PC-9 (cell line): Measurements from ENCODE around the gene TLL2. TPM values are rescaled to one million over a fixed set of nuclear protein-coding genes. Genes with fewer than 3 reads are reported as not detected.

Experiments
- BruUV-seq: library from RNA; stranded (reverse); fragments of 400-500 nt; replicated peaks from 2 replicates; lab custom pipeline; 2021; lab: Mats Ljungman, UMichigan
- CTCF ChIA-PET: fragments of 300-600 bp; sonication (Branson Sonifier 250); formaldehyde crosslinking; loops from one replicate; lab custom pipeline; 2022; ENCODE audit warnings: antibody characterized with exemption; lab: Charles Lee
- POLR2A ChIA-PET: fragments of 300-600 bp; sonication (Branson Sonifier 250); formaldehyde crosslinking; loops from one replicate; lab custom pipeline; 2022; ENCODE audit warnings: antibody characterized with exemption; ENCODE audit not compliant: unreplicated experiment; lab: Charles Lee
- DNase-seq, 2 experiments: peaks; one replicate each; pipeline versions ENCODE4 v3.0.0 to v3.0.0-alpha.2; 2015 to 2022; ENCODE audit warnings: mixed read lengths in 1 of 2
- H2AFZ ChIP-seq: fragments of 200-600 bp; sonication (generic); 2 replicates; pipeline ENCODE4 v1.8.1; 2017; ENCODE audit warnings: antibody characterized with exemption
- H3F3A ChIP-seq: fragments of 200-600 bp; sonication (generic); 2 replicates; pipeline ENCODE4 v1.8.1; 2017; ENCODE audit warnings: antibody characterized with exemption, mild to moderate bottlenecking, low read depth; ENCODE audit not compliant: insufficient read depth
- H3K27ac ChIP-seq: fragments of 200-600 bp; sonication (generic); 2 replicates; pipeline ENCODE4 v1.6.1; 2016; ENCODE audit warnings: mixed run types
- H3K27me3 ChIP-seq: fragments of 200-600 bp; sonication (generic); 2 replicates; pipeline ENCODE4 v1.6.1; 2016; ENCODE audit warnings: low read depth, mixed run types; ENCODE audit not compliant: insufficient read depth
- H3K36me3 ChIP-seq: fragments of 200-600 bp; sonication (generic); 2 replicates; pipeline ENCODE4 v1.6.1; 2016; ENCODE audit warnings: low read depth, mixed run types
- H3K4me1 ChIP-seq: fragments of 200-600 bp; sonication (generic); replicated peaks from 2 replicates; pipeline ENCODE4 v1.6.1; 2016; ENCODE audit warnings: mixed run types; ENCODE audit not compliant: insufficient read depth
- H3K4me2 ChIP-seq: fragments of 200-600 bp; sonication (generic); 2 replicates; pipeline ENCODE4 v1.6.1; 2017; ENCODE audit warnings: mixed run types
- H3K4me3 ChIP-seq: fragments of 200-600 bp; sonication (generic); 2 replicates; pipeline ENCODE4 v1.6.1; 2016; ENCODE audit warnings: mixed run types
- H3K79me2 ChIP-seq: fragments of 200-600 bp; sonication (generic); 2 replicates; pipeline ENCODE4 v1.6.1; 2017; ENCODE audit warnings: low read depth, mixed run types
- H3K9me2 ChIP-seq: fragments of 200-600 bp; sonication (generic); 2 replicates; pipeline ENCODE4 v1.8.1; 2017; ENCODE audit warnings: mild to moderate bottlenecking; ENCODE audit not compliant: insufficient read depth
- H3K9me3 ChIP-seq: fragments of 200-600 bp; sonication (generic); 2 replicates; pipeline ENCODE4 v1.8.1; 2016; ENCODE audit warnings: low read depth; ENCODE audit not compliant: insufficient read depth
- H4K20me1 ChIP-seq: fragments of 200-600 bp; sonication (generic); 2 replicates; pipeline ENCODE4 v1.8.1; 2017; ENCODE audit not compliant: insufficient read depth
- CTCF ChIP-seq: fragments of 200-600 bp; sonication (generic); conservative IDR thresholded peaks from 2 replicates; pipeline ENCODE4 v1.6.1; 2017; ENCODE audit warnings: mixed run types, antibody characterized with exemption, mild to moderate bottlenecking, moderate library complexity
- EZH2 ChIP-seq: fragments of 200-600 bp; sonication (generic); IDR thresholded peaks from 2 replicates; pipeline ENCODE4 v1.8.0; 2017; ENCODE audit warnings: antibody characterized with exemption, low read depth
- intact Hi-C: fragments of 100-400 bp; cut with micrococcal nuclease; formaldehyde crosslinking; loops from one replicate; pipeline ENCODE4 v1.10.0; 2022; ENCODE audit not compliant: unreplicated experiment
- total RNA-seq: library from RNA; stranded (reverse); gene quantifications from 2 replicates; pipeline ENCODE4 v1.2.3, GENCODE V29; 2021

The TLL2 gene
- total RNA-seq, 1 experiment from 2014 or later: not detected

DNA sequence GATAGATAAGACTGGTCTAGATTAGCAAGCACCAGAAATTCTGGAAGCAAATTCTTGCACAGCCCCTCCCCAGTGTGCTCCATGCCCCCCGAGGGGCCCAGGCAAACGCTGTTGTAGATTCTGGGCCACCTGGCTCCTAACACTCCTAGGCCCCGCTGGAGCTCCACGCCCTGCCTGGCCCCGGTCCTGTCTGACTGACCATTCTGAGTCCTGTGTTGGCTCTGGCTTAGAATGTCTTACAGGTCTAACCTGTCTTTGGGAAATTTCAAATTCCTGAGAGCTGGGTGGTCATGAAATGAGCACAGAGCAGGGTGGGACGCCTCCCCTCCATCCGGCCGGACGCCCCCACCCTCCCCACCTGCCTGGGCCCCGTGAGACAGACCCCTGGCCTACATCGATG lies 142.4 kb downstream of the TLL2 start:
- intact Hi-C loops: loop anchor here (2.0 kb wide), 1 partner anchor 839 kb away; no protein-coding TSS in a partner anchor

DNA sequence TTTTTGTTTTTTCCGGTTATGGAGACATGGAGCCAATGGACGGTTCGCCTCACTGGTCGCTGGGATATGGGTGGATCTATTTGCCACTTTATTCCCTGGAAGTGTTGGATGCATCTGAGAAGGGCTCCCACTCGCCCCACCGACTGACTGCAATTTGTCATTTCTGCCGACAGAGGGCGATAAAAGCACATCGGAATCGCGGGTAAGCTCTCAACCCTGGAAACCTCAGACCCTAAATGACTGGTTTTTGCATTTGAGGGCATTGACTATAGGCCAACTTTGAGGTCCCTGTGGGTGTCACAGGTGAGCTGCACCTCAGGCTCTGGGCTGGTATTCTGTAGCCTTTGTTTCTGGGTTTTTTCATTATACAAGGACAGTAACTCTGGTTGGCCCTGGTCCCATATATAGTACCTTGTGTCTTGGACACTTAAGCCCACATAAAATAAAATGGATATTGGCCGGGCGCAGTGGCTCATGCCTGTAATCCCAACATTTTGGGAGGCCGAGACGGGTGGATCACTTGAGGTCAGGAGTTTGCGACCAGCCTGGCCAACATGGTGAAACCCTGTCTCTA lies 143.1 kb downstream of the TLL2 start:
- CTCF ChIA-PET: interaction anchor here (0.5 to 0.7 kb wide), 3 partner anchors 23 to 855 kb away, joined by 3 to 4 read pairs (median 4); no protein-coding TSS in a partner anchor
- Histone ChIP-seq H3K79me2 (no peaks in the 10 kb centered on the region), H3K36me3 (no peaks in the 10 kb centered on the region), H3K4me2 (peak overlapping the region; percentile 70), H3K9me2 (no peaks in the 10 kb centered on the region), H3K9me3 (no peaks in the 10 kb centered on the region), H3K27ac (no peak overlapping the region), H3F3A (no peaks in the 10 kb centered on the region), H2AFZ (no peak overlapping the region), H3K4me3 (peak overlapping the region; percentile 35; the same call in 1 of the 2 replicates), H4K20me1 (no peaks in the 10 kb centered on the region), H3K4me1 (peaks cover 17% of the 10 kb centered on the region; the same call in 1 of the 2 replicates), H3K27me3 (no peaks in the 10 kb centered on the region)
- POLR2A ChIA-PET: no interaction called here
- BruUV-seq: no TSS peak
- peak in 1 of 2 experiments; percentile 44 for DNase-seq
- peak; percentile 83 for TF ChIP-seq CTCF
- no peak for TF ChIP-seq EZH2
- intact Hi-C loops: loop anchor here (1.0 to 2.0 kb wide), 2 partner anchors 141 to 840 kb away; no protein-coding TSS in a partner anchor

More for the DNA sequence above, 142.4 kb downstream of the TLL2 start:
- Histone ChIP-seq H3K27ac (no peak overlapping the region), H3K27me3 (no peaks in the 10 kb centered on the region), H3F3A (no peaks in the 10 kb centered on the region), H2AFZ (no peak overlapping the region), H3K4me3 (no peak overlapping the region), H3K79me2 (no peaks in the 10 kb centered on the region), H3K4me1 (peaks cover 14% of the 10 kb centered on the region; the same call in 1 of the 2 replicates), H3K4me2 (no peak overlapping the region), H3K9me3 (no peaks in the 10 kb centered on the region), H3K36me3 (no peaks in the 10 kb centered on the region), H3K9me2 (no peaks in the 10 kb centered on the region), H4K20me1 (no peaks in the 10 kb centered on the region)
- CTCF ChIA-PET: interaction anchor here (0.7 kb wide), 2 partner anchors 22 to 145 kb away, joined by 4 to 15 read pairs; no protein-coding TSS in a partner anchor
- no peak for TF ChIP-seq CTCF
- no peak for TF ChIP-seq EZH2
- BruUV-seq: no TSS peak
- no peak for DNase-seq
- POLR2A ChIA-PET: no interaction called here

GRCh38 chr10:96369890-96370583 lies 143.7 kb downstream of the TLL2 start:
- Histone ChIP-seq H4K20me1 (no peaks in the 10 kb centered on the region), H3K79me2 (no peaks in the 10 kb centered on the region), H2AFZ (peak overlapping the region; percentile 70; the same call in 1 of the 2 replicates), H3K36me3 (no peaks in the 10 kb centered on the region), H3K4me1 (peaks cover 17% of the 10 kb centered on the region; the same call in 1 of the 2 replicates), H3K27me3 (no peaks in the 10 kb centered on the region), H3F3A (no peaks in the 10 kb centered on the region), H3K4me3 (peak overlapping the region; percentile 35; the same call in 1 of the 2 replicates), H3K4me2 (peak overlapping the region; percentile 70), H3K9me2 (no peaks in the 10 kb centered on the region), H3K9me3 (no peaks in the 10 kb centered on the region), H3K27ac (no peak overlapping the region)
- ChIA-PET POLR2A (no interaction called here), CTCF (interaction anchor here (0.5 kb wide), 2 partner anchors 180 to 855 kb away, joined by 3 to 4 read pairs; no protein-coding TSS in a partner anchor)
- BruUV-seq: no TSS peak
- no peak for TF ChIP-seq CTCF
- TF ChIP-seq EZH2: no peak
- intact Hi-C loops: loop anchor here (1.0 to 2.0 kb wide), 2 partner anchors 141 to 841 kb away; no protein-coding TSS in a partner anchor
- peak; percentile 43 to 65 for DNase-seq
